Measurements from ENCODE around the gene PKP1. TPM values are rescaled to one million over a fixed set of nuclear protein-coding genes. Genes with fewer than 3 reads are reported as not detected.

Gene PKP1
- total and polyA plus RNA-seq, 2 donors from 2014 or later, result 0.47 to 0.63 TPM

DNA sequence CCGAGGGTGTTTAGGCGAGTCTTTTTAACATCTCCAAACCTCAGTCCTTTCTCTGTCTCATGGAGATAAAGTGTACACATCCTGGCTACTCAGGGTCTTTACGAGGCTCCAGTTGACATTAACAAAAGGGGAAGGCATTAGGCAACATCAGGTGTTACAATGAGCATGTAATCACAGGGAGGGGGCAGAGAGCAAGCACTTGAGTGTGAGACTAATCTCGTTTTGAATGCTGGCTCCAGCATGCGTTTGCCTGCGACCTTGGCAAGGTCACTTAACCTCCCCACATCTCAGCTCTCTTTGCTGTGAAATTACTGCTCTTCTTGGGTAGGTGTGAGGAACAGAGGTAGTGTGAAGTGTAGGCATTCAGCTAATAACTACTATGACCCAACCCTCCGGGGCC lies 91.1 kb downstream of the PKP1 start:
- Histone ChIP-seq H3K9ac (ENCODE audit: low read length in 3 of 3) (no peak overlapping the region), H3K9me3 (ENCODE audit: control insufficient read depth in 2 of 3, insufficient read depth in 1 of 3, low read length in 3 of 3) (no peaks in the 10 kb centered on the region), H3K27me3 (ENCODE audit: control insufficient read depth, insufficient read depth, low read length) (no peaks in the 10 kb centered on the region), H3K27ac (ENCODE audit: low read depth in 2 of 2, low read length in 2 of 2) (no peak overlapping the region), H3K4me3 (ENCODE audit: low read length in 3 of 3) (no peak overlapping the region), H3K4me1 (ENCODE audit: control insufficient read depth in 2 of 3, insufficient read depth in 2 of 3, low read depth in 1 of 3, low read length in 3 of 3) (no peaks in the 10 kb centered on the region), H3K36me3 (ENCODE audit: control insufficient read depth in 2 of 3, insufficient read depth in 3 of 3, low read length in 3 of 3) (no peaks in the 10 kb centered on the region)
- intact Hi-C loops (cut with DNase I), result no loop called here
- no peak for TF ChIP-seq CTCF (IDR thresholded peaks at IDR 0.05; ENCODE audit: borderline replicate concordance, extremely low read depth, insufficient read depth)
- DNase-seq, result no peak
- FAIRE-seq, result no peak

- no peak for FAIRE-seq
- DNase-seq, result no peak
- Histone ChIP-seq H3K36me3 (ENCODE audit: control insufficient read depth in 2 of 3, insufficient read depth in 3 of 3, low read length in 3 of 3) (no peaks in the 10 kb centered on the region), H3K27ac (ENCODE audit: low read depth in 2 of 2, low read length in 2 of 2) (no peak overlapping the region), H3K4me1 (ENCODE audit: control insufficient read depth in 2 of 3, insufficient read depth in 2 of 3, low read depth in 1 of 3, low read length in 3 of 3) (no peaks in the 10 kb centered on the region), H3K27me3 (ENCODE audit: control insufficient read depth, insufficient read depth, low read length) (no peaks in the 10 kb centered on the region), H3K9me3 (ENCODE audit: control insufficient read depth in 2 of 3, insufficient read depth in 1 of 3, low read length in 3 of 3) (no peaks in the 10 kb centered on the region), H3K9ac (ENCODE audit: low read length in 3 of 3) (no peak overlapping the region), H3K4me3 (ENCODE audit: low read length in 3 of 3) (no peak overlapping the region)
- intact Hi-C loops (cut with DNase I), result no loop called here
- no peak for TF ChIP-seq CTCF (IDR thresholded peaks at IDR 0.05; ENCODE audit: borderline replicate concordance, extremely low read depth, insufficient read depth)
These were observed 91.9 kb downstream of the PKP1 start for GRCh38 chr1:201375169-201375568.

- no peak overlapping the region for H3K27ac ChIP-seq (ENCODE audit: low read depth in 2 of 2, low read length in 2 of 2)
- no peak for FAIRE-seq
These were observed 92.8 kb downstream of the PKP1 start for GRCh38 chr1:201376107-201376463.

More at GRCh38 chr1:201376107-201376463, 92.8 kb downstream of the PKP1 start:
- Histone ChIP-seq H3K9me3 (ENCODE audit: control insufficient read depth in 2 of 3, insufficient read depth in 1 of 3, low read length in 3 of 3) (no peaks in the 10 kb centered on the region), H3K4me1 (ENCODE audit: control insufficient read depth in 2 of 3, insufficient read depth in 2 of 3, low read depth in 1 of 3, low read length in 3 of 3) (no peaks in the 10 kb centered on the region), H3K4me3 (ENCODE audit: low read length in 3 of 3) (no peak overlapping the region), H3K9ac (ENCODE audit: low read length in 3 of 3) (no peak overlapping the region), H3K27me3 (ENCODE audit: control insufficient read depth, insufficient read depth, low read length) (no peaks in the 10 kb centered on the region), H3K36me3 (ENCODE audit: control insufficient read depth in 2 of 3, insufficient read depth in 3 of 3, low read length in 3 of 3) (no peaks in the 10 kb centered on the region)
- intact Hi-C loops (cut with DNase I), result no loop called here
- no peak for DNase-seq
- TF ChIP-seq CTCF (IDR thresholded peaks at IDR 0.05; ENCODE audit: borderline replicate concordance, extremely low read depth, insufficient read depth), result no peak

Measured in kidney (tissue), 14 donors.